Type B pancreatic cell (in vitro differentiated cells): ENCODE data around the gene NAT8. TPM values are rescaled to one million over a fixed set of nuclear protein-coding genes. Genes with fewer than 3 reads are reported as not detected.
"Not testable (repeated sequence)": the region's sequence is repeated elsewhere in the genome, so short reads cannot be mapped to it uniquely, and the experiment has no call there.

Experiments used
- DNase-seq: peaks from one replicate; pipeline ENCODE4 v3.0.0; 2021; ENCODE audit warnings: mixed read lengths; ENCODE audit not compliant: unreplicated experiment; ENCODE audit errors: extremely low spot score
- H3K27ac Mint-ChIP-seq: 2 replicates; pipeline ENCODE4 v1.8.0; 2021; ENCODE audit warnings: mild to moderate bottlenecking, mixed read lengths
- H3K27me3 Mint-ChIP-seq: 2 replicates; pipeline ENCODE4 v1.8.0; 2021; ENCODE audit warnings: mixed read lengths
- H3K36me3 Mint-ChIP-seq: 2 replicates; pipeline ENCODE4 v1.8.0; 2021; ENCODE audit warnings: mixed read lengths
- H3K4me1 Mint-ChIP-seq: one replicate; pipeline ENCODE4 v1.8.0; 2021; ENCODE audit warnings: mixed read lengths; ENCODE audit not compliant: unreplicated experiment
- H3K4me3 Mint-ChIP-seq: 2 replicates; pipeline ENCODE4 v1.8.0; 2021; ENCODE audit warnings: mild to moderate bottlenecking, mixed read lengths
- H3K9me3 Mint-ChIP-seq: 2 replicates; pipeline ENCODE4 v1.8.0; 2021; ENCODE audit warnings: mixed read lengths
- long read RNA-seq: library from polyadenylated mRNA; unstranded; transcript quantifications from one replicate; pipeline ENCODE4 v2.0.0, GENCODE V29; 2020
- total RNA-seq: library from RNA; stranded (reverse); gene quantifications from 2 replicates; pipeline ENCODE4 v1.2.1, GENCODE V29; 2021; ENCODE audit warnings: low replicate concordance
- TF ChIP-seq, protein P1 (sequence below): fragments of 200-600 bp; sonication (generic); conservative IDR thresholded peaks from 2 replicates; pipeline ENCODE4 v1.5.0; 2021; ENCODE audit warnings: antibody characterized with exemption, mild to moderate bottlenecking

The NAT8 gene, protein sequence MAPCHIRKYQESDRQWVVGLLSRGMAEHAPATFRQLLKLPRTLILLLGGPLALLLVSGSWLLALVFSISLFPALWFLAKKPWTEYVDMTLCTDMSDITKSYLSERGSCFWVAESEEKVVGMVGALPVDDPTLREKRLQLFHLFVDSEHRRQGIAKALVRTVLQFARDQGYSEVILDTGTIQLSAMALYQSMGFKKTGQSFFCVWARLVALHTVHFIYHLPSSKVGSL
- 0.40 TPM in 1 of 2 replicates, not detected in the other for total RNA-seq
- long read RNA-seq, partial matches to known transcripts = 0 of 1 reads
- long read RNA-seq, other reads (novel, unspliced or antisense) = 0 of 1 reads

DNA sequence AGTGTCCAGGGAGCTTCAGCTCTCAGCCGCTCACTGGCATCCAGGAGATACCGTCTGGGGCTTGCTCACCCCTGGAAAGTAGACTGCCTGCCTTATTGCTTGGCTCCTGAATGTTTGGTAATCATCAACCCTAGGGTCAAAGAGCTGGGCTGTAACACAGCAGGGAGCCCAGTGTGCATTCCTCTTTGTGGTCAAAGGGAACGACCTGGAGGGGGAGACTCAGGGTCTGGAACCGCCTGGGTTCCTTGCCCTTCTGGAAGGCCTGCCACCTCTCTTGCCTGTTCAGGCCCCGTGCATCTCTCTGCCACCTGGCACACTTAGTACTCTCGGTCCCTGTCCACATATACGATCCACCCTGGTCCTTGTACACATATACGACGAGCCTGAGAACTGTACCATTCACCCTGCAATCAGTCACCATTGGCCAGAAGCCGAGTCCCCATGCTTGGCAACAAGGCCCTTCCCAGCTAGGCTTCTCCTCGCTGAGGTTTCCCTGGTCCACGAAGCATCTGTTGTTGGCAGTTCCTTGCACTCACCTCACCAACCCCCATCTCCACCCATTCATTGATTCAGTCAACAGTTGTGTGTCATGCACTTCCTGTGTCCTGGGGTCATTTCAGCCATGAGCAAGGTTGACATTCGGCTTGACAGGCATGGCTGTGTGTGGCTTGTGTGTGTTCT is at the start of gene NAT8:
Gene NAT8 (minus strand): TSS at position 85 of the 681 bp plus-strand sequence. CDS start 794 bp downstream, outside the sequence.
- TF ChIP-seq, protein P1, sequence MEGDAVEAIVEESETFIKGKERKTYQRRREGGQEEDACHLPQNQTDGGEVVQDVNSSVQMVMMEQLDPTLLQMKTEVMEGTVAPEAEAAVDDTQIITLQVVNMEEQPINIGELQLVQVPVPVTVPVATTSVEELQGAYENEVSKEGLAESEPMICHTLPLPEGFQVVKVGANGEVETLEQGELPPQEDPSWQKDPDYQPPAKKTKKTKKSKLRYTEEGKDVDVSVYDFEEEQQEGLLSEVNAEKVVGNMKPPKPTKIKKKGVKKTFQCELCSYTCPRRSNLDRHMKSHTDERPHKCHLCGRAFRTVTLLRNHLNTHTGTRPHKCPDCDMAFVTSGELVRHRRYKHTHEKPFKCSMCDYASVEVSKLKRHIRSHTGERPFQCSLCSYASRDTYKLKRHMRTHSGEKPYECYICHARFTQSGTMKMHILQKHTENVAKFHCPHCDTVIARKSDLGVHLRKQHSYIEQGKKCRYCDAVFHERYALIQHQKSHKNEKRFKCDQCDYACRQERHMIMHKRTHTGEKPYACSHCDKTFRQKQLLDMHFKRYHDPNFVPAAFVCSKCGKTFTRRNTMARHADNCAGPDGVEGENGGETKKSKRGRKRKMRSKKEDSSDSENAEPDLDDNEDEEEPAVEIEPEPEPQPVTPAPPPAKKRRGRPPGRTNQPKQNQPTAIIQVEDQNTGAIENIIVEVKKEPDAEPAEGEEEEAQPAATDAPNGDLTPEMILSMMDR = no peak
- H3K9me3 Mint-ChIP-seq = no peaks in the 10 kb centered on the region
- H3K36me3 Mint-ChIP-seq = no peaks in the 10 kb centered on the region
- DNase-seq = no peak
- H3K27ac Mint-ChIP-seq = no peak within 1 kb of the TSS
- H3K4me3 Mint-ChIP-seq = no peak within 1 kb of the TSS
- peaks cover 26% of the 10 kb centered on the region for H3K27me3 Mint-ChIP-seq
- H3K4me1 Mint-ChIP-seq = peaks cover 6% of the 10 kb centered on the region

- H3K4me1 Mint-ChIP-seq, H3K27ac Mint-ChIP-seq, H3K4me3 Mint-ChIP-seq, H3K36me3 Mint-ChIP-seq, H3K9me3 Mint-ChIP-seq, DNase-seq: not testable (repeated sequence)
- TF ChIP-seq, protein P1 = peak; percentile 80
- H3K27me3 Mint-ChIP-seq = peaks cover 14% of the 10 kb centered on the region
Measured at GRCh38 chr2:73690372-73691088, 48.3 kb upstream of the NAT8 start.

DNA sequence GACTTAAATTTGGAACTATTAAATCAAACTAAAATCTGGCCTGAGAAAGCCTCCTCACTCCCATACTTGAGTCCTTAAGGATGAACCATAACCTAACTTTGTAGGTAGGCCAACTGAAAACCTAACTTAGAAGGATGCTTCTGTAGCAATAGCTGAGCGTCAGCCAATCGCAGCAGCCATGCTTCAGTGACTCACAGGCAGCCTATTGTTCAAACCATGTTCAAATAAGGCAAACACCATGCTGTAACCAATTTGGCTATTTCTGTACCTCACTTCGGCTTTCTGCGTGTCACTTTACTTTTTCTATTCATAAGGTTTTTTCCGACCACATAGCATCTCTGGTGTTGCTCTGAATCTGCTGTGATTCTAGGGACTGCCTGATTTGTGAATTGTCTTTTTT is 46.3 kb upstream of the NAT8 start:
- not testable (repeated sequence) for H3K27ac Mint-ChIP-seq, H3K4me1 Mint-ChIP-seq, DNase-seq, H3K9me3 Mint-ChIP-seq, H3K36me3 Mint-ChIP-seq, H3K4me3 Mint-ChIP-seq
- H3K27me3 Mint-ChIP-seq = peaks cover 24% of the 10 kb centered on the region

DNA sequence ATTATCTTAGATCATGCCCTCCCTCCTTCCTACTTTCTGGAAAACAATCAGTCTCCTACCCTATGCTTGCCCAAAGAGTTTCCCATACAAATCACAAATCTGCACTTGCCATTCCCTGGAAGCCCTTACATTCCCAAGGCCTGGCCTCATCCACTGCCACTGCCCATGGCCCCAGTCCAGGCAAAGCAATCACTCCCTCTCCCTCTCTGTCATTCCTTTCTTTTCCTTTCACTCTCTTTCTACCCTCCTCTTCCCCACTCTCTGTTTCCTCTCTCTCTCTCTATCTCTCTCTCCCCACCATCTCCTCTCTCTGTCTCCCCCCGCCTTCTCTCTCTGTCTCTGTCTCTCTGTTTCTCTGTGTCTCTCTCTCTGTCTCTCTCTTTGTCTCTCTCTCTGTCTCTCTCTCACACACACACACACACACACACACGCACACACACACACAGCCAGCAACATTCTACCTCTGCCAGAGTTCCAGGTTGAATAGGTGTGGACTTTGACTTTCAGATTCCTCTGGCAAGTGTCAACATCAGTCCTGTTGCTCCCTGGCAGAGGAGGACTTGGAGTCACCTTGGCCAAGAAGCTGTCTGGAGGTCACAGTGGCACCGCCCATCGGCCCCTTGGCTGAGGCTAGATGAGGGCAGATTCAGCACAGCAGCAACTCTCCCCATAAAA is 43.7 kb upstream of the NAT8 start:
- H3K27ac Mint-ChIP-seq = no peak overlapping the region
- H3K9me3 Mint-ChIP-seq = no peaks in the 10 kb centered on the region
- H3K27me3 Mint-ChIP-seq = peaks cover 37% of the 10 kb centered on the region
- TF ChIP-seq, protein P1 = no peak
- H3K4me1 Mint-ChIP-seq = no peaks in the 10 kb centered on the region
- no peaks in the 10 kb centered on the region for H3K36me3 Mint-ChIP-seq
- no peak for DNase-seq
- no peak overlapping the region for H3K4me3 Mint-ChIP-seq

- not testable (repeated sequence) for H3K4me1 Mint-ChIP-seq, H3K4me3 Mint-ChIP-seq, H3K36me3 Mint-ChIP-seq, H3K27ac Mint-ChIP-seq, H3K9me3 Mint-ChIP-seq, DNase-seq
- TF ChIP-seq, protein P1 = peak; percentile 33
- peaks cover 37% of the 10 kb centered on the region for H3K27me3 Mint-ChIP-seq
Measured at GRCh38 chr2:73684905-73685304, 42.7 kb upstream of the NAT8 start.

DNA sequence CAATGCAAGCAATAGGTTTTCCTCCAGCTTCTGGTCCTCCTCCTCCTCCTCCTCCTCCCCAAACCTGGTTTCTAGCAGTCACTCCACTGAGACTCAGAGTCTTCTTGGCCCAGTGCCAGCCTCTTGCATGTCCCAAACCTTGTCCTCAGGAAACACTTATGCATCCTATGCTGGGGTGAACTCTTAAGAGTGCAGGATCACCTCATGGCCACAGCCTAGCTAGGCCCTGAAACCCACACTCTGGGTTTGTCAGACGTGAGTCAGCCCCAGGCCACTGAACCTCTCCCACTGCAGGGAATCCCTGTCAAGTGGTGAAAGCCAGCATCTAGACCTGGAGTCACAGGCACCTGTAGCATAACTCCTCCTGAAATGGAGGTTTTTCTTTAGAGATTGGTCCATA is 42.1 kb upstream of the NAT8 start:
- not testable (repeated sequence) for H3K27ac Mint-ChIP-seq, H3K9me3 Mint-ChIP-seq, H3K36me3 Mint-ChIP-seq, DNase-seq, H3K4me1 Mint-ChIP-seq, H3K4me3 Mint-ChIP-seq
- H3K27me3 Mint-ChIP-seq = peaks cover 37% of the 10 kb centered on the region
